PC-9 (cell line): ENCODE measurements around the gene SMO.

Source experiments
- EZH2 ChIP-seq: fragments of 200-600 bp; sonication (generic); IDR thresholded peaks from 2 replicates; pipeline ENCODE4 v1.8.0; 2017; ENCODE audit warnings: antibody characterized with exemption, low read depth
- TF ChIP-seq, protein P1 (sequence below): fragments of 200-600 bp; sonication (generic); conservative IDR thresholded peaks from 2 replicates; pipeline ENCODE4 v1.6.1; 2017; ENCODE audit warnings: mixed run types, antibody characterized with exemption, mild to moderate bottlenecking, moderate library complexity

DNA sequence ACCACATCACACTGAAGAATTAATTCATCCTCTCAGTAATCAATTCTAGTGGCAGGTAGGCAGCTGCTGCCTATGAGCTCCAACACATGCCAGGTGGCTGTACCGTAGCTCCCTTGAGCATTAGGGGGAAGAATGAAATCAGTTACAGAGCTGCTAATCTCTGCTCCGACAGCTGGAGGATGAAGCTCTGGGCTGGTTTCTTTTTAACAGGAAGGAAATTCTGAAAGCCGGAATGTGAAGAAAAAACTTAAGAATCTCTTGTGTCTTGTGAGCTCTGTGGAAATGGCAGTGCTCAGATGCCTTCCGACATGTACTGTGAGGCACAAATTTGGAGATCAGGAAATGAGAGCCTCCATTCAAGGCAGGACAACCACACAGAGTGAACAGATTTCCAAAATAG is 33.6 kb downstream of the SMO start:
- TF ChIP-seq, protein P1, sequence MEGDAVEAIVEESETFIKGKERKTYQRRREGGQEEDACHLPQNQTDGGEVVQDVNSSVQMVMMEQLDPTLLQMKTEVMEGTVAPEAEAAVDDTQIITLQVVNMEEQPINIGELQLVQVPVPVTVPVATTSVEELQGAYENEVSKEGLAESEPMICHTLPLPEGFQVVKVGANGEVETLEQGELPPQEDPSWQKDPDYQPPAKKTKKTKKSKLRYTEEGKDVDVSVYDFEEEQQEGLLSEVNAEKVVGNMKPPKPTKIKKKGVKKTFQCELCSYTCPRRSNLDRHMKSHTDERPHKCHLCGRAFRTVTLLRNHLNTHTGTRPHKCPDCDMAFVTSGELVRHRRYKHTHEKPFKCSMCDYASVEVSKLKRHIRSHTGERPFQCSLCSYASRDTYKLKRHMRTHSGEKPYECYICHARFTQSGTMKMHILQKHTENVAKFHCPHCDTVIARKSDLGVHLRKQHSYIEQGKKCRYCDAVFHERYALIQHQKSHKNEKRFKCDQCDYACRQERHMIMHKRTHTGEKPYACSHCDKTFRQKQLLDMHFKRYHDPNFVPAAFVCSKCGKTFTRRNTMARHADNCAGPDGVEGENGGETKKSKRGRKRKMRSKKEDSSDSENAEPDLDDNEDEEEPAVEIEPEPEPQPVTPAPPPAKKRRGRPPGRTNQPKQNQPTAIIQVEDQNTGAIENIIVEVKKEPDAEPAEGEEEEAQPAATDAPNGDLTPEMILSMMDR, result no peak
- TF ChIP-seq EZH2, result no peak
